Measurements from ENCODE around the gene TSPAN32. TPM values are rescaled to one million over a fixed set of nuclear protein-coding genes. Genes with fewer than 3 reads are reported as not detected.

The TSPAN32 gene
- total RNA-seq, 1 donor from 2014 or later, result 13.9 TPM

DNA sequence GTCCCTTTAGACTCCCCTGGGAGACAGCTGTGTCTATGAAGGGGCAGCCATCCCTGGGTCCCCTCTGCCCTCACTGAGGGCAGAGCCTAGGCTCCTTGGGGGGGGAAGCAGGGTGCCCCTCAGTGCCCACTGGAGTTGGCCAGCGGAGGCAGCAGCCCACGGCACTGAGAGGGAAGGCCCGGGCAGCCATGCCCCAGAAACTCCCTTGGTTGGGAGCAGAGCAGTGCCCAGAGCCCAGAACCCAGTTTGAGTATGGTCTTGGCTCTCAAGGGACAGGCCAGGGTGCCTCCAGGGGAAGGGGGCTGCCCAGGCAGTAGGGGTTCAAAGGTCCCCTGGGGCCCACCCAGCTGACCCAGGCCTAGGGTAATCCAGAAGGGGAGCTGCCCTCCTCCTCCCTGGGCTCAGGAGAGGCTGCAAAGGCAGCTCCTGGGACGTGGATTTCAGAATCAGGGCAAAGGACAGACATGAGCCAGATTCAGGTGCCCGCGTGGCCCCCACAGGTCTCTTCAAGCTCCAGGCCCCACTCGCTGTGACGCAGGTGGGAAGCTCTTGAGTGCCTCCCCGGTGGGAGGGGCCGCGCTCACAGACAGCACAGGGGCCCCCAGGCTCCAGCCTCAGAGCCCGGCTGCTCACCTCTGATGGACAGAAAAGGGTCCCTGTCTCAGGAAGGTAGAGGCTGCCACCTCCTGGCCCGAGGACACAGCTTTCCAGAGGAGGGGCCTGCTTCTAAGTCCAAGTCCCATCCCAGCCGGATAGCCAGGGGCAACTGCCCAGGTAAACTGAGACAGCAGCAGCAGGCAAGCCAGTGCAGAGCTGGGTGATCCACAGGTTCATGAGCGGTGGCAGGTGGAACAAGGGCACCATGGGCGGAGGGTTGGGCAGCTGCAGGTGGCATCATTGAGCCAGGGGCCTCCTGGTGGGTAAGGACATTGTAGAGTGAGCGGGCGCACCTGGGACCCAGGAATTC is 2.7 kb upstream of the TSPAN32 start:
- ATAC-seq (ENCODE audit: poor library complexity) (no peak), DNase-seq (peak; percentile 43)
- intact Hi-C loops (cut with DNase I), result loop anchor here (5.0 kb wide), 1 partner anchor 102 kb away; no protein-coding TSS in a partner anchor

DNA sequence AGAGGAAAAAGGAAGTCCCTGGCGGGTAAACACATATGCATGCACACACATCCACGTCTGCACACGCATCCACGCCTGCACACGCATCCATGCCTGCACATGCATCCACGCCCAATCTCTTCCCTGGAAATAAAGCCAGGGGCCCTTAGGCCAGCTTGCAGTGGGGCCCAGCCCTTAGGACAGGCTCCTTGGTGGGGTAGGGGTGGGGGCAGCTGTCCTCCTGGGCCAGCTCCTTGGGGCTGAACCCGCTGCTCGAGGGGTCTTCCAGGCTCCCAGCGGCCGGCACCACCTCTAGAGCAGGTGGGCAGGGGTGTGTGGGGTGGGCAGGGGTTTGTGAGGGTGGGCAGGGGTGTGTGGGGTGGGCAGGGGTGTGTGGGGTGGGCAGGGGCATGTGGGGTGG is 2.0 kb upstream of the TSPAN32 start:
- ATAC-seq (ENCODE audit: poor library complexity), result no peak
- intact Hi-C loops (cut with DNase I), result loop anchor here (5.0 to 10.0 kb wide), 2 partner anchors 102 to 225 kb away; no protein-coding TSS in a partner anchor
- DNase-seq, result peak; percentile 30

DNA sequence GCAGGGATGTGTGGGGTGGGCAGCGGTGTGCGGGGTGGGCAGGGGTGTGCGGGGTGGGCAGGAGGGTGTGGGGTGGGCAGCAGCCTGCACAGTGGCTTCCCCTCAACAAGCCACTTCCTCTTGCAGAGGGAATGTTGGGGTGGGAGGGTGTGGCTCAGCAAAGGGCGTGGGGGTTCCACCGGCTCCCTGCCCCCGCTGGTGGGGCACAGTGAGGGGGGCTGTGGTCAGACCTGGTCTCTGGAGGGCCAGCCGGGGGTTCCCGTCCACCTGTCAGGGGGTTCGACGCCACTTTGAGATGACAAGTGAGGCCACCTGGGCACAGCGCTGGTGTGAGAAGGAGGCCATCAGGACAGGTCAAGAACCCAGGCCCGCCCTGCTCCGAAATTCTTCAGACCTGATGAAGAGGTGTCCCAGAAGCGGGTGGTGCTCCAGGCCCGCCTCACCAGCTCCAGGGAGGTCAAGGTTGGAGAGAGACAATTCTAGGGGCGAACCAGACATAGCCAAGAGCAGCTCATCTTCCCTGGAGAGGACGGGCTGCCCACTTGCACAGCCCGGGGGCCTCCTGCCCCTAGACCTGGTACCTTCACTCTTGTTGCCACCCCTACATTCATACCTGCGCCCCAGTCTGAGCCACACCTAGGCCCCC is 1.4 kb upstream of the TSPAN32 start:
- DNase-seq, result peak; percentile 49
- intact Hi-C loops (cut with DNase I), result loop anchor here (10.0 kb wide), 1 partner anchor 224 kb away; no protein-coding TSS in a partner anchor
- no peak for ATAC-seq (ENCODE audit: poor library complexity)

DNA sequence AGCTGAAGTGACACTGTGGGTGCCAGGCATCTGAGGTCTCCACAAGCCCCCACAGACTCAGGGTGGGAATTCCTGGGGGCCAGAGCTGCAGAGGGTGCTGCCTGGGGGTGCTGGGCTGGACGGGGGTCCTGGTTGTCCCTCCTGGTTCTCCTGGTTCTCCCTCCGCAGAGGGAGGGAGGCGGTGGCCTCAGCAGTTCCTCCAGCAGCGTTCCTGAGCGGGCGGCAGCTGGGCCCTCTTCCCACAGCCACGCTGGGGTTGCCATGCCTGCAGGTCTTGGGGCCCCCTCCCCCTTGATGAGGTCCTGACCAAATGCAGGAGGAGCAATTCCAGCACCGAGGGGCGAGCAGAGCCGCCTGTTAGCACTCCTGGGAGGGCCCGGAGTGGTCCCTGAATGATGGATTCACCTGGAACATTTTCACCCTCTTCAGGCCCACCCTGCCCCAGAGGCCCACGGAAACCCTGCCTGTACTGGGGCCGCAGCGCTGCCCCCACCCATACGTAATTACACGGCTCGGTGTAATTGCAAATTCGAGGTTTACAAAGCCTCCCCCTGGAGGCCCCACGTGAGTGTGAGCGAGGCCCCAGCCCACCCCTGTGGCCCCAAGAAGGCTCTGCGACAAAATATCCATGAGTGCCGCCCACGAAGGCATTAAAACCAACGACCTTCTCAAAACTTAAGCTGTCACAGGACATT is 730 bp upstream of the TSPAN32 start:
- ATAC-seq (ENCODE audit: poor library complexity), result no peak
- intact Hi-C loops (cut with DNase I), result loop anchor here (10.0 kb wide), 1 partner anchor 224 kb away; no protein-coding TSS in a partner anchor
- DNase-seq, result peak; percentile 56

DNA sequence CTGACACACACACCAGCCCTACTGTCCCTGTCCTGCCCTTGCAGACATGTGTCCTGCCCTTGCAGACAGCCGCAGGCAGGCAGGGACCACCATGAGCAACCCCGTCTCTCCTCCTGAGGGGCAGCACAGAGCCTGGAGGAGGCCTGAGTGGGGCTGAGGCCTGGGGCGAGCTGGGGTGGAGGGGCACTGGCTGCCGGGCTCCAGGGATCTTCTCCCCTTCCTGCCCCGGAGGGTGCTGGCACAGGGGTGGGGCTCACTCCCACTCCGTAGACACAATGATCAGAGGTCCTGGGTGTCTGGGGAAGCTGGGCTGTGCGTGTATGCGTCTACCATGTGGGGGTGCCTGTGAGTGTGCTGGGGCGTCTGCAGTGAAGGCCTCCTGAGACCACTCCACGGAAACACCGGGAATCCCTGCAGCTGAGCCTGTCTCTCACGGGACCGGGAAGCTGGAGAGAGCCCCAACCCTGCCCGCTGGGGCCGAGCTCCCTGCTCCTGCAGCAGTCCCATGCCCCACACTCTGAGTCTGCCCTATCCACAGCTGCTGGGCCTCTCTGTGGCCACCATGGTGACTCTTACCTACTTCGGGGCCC is 588 bp downstream of the TSPAN32 start:
- ATAC-seq (ENCODE audit: poor library complexity) (peak; percentile 2), DNase-seq (peak; percentile 52)
- intact Hi-C loops (cut with DNase I), result loop anchor here (10.0 kb wide), 1 partner anchor 222 kb away; no protein-coding TSS in a partner anchor

DNA sequence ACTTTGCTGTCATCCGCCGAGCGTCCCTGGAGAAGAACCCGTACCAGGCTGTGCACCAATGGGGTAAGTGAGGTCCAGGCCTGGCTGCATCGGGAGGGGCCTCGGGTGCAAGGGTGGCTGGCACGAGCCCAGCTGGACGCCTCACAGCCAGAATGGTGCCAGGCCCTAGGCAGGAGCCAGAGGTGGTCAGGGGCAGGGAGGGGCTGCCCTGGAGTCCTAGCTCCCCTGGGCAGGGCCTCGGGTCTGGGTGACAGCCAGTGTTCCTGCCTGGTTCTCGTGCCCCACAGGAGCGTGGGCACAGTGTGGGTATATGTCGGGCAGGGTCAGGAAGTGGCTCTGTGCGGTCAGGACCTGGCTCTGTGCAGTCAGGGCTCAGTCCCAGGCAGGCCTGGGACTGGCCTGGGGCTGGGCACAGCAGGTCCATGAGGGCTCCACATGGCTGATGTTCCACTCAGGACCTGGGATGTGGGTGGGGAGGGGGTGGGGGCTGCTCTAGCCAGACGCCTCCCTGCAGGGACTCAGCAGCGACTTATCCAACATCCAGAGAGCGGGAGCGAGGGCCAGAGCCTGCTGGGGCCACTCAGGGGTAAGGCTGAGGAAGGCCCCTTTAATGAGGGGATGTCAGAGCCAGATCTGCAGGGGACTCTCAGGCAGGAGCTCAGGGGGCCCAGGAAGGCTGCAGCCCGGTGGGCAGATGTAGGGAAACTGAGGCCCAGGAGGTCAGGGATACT is 1.2 kb downstream of the TSPAN32 start:
- intact Hi-C loops (cut with DNase I), result loop anchor here (10.0 kb wide), 1 partner anchor 222 kb away; no protein-coding TSS in a partner anchor
- ATAC-seq (ENCODE audit: poor library complexity) (peak; percentile 67), DNase-seq (peak; percentile 90)

DNA sequence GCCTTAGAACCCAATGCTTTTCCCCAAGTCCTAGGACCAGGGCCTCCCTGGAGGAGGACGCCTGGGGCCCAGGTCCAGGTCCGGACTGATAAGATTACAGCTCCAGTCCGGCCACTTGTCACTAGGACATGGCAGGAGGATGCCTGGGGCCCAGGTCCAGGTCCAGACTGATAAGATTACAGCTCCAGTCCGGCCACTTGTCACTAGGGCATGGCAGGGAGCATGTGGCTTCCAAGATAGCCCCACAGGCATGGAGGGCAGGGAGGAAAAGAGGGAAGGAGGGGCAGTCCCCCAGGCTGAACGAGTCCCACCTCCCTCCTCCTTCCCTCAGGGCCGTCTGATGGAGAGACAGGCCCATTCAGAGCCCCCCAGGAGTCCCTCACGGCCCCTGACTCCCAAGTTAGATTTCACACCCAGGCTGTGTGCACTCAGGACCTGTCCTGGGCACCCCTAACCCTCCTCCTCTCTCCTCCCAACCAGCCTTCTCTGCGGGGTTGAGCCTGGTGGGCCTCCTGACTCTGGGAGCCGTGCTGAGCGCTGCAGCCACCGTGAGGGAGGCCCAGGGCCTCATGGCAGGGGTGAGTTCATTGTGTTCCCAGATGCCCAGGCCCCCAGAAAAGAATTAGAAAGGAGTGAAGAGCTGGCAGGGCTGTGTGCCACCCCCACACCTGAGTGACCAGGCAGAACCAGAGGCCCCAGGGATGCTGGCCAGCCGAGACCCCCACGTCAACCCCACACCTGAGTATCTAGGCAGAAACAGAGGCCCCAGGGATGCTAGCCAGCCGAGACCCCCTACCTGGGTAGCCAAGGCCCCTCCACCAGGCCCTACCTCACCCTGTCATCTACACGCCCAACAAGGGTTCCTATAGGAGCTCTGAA is 2.1 kb downstream of the TSPAN32 start:
- ATAC-seq (ENCODE audit: poor library complexity), result peak; percentile 52
- intact Hi-C loops (cut with DNase I), result loop anchor here (10.0 kb wide), 1 partner anchor 221 kb away; no protein-coding TSS in a partner anchor
- peak; percentile 84 for DNase-seq

DNA sequence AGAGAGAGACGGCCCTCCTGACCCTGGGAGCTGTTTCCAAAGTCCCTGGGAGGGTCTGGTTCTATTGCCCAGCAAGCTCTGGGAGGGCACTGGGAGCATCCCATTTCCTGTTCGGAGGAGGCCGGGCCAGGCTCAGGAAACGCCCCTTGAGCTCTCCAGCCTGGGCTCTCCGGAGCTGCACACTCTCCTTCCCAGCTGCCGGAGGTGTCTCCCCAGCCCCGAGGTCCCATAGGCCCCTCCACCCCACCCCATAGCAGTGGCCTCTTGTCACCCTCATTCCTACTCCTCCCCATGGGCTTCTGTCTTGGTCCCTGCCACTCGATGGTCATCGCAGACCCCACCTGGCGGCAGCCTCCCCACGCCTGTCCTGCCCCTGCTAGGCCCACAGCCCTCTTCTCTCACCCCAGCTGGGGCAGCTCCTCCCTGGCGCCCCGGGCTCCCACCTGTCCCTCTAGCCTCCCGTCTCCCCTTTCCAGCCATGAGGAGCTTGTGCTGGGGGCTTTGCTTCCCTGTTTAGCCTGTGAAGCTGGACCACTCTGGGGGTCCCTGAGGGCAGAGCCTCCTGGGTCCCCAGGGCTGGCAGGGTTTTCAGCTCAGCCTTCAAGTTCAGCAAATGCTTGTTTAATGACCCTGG is 2.8 kb downstream of the TSPAN32 start:
- ATAC-seq (ENCODE audit: poor library complexity), result no peak
- DNase-seq, result peak; percentile 42
- intact Hi-C loops (cut with DNase I), result loop anchor here (1.0 to 10.0 kb wide), 4 partner anchors 73 to 220 kb away; partner anchors contain the start of genes CD81 and TSSC4

DNA sequence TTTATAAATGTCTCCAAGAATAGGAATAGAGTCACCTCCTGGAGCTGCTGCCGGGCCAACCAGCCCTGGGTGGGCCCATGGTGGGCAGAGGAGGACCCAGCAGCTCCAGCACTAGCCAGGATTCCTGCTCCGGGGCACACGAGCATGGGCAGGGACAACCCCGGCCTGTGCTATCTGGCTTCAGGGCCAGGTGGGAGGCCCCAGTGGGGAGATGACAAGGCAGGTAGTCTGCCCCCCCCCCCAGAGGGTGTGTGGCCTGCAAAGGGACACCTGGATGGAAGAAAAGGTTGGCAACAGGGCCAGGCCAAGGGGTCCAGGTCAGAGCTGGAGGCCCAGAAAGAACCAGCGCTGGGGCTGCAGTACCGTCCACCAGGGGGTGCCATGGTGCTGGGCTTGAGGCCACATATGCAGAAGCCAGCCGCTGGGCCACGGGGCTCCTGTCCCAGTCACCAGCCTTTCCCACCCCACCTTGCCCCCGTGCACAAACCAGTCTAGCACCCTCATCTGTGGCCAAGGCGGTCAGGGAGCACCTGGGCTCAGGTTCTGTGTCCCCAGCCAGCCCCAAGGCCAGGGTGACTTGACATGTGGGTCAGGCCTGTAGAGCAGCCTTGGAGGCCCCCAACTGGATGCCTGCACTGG is 3.4 kb downstream of the TSPAN32 start:
- peak; percentile 48 for ATAC-seq (ENCODE audit: poor library complexity)

DNA sequence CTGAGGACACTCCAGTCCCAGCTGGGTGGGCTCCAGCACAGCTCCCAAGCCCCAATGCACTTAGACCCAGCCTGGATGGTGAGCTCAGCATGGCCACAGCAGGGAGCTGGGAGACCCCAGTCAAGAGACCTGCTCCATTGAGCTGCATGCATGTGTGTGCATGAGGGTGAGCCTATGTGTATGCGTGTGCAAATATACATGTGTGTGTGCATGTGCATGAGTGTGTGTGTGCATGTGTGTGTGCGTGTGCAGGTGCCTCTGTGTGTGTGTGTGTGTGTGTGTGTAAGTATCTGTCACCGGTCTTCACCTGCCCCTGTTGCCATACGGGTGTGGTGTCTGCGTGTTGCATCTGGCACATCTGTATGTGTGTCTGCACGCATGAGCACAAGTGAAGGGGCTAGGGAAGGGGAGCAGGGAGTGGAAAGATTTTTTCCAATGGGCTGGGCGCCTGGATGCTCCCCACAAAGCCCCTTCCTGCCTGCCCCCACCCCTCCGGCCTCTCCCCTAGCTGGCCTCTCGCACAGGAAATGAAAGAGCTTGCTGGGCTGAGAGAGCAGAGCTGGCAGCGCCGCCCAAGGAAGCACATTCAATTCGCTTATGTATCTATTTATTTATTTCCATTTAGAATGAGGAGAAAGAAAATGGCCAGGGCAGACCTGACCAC is 4.1 kb downstream of the TSPAN32 start:
- DNase-seq (peak; percentile 48), ATAC-seq (ENCODE audit: poor library complexity) (no peak)
- intact Hi-C loops (cut with DNase I), result loop anchor here (1.0 to 10.0 kb wide), 4 partner anchors 71 to 219 kb away; partner anchors contain the start of genes CD81 and TSSC4

More for the DNA sequence above, 3.4 kb downstream of the TSPAN32 start:
- DNase-seq, result peak; percentile 94
- intact Hi-C loops (cut with DNase I), result loop anchor here (1.0 to 10.0 kb wide), 4 partner anchors 72 to 220 kb away; partner anchors contain the start of genes CD81 and TSSC4

DNA sequence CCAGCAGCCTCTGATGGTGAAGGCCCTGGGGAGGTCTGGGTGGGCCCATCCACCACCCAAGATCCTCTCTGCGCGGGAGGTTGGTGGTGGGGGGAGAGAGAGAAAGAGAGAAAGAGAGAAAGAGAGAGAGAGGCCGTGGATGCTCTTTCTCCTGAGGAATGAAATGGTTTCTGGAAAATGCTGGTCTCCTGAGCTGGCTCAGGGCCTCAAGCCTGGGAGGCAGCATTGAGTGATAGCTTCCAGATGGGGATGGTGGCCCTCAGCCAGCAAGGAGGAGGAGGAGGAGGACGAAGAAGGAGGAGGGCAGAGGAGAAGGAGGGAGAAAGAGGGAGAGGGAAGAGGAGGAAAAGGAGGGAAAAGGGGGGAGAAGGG is 4.6 kb downstream of the TSPAN32 start:
- ATAC-seq (ENCODE audit: poor library complexity) (no peak), DNase-seq (peak; percentile 88)
- intact Hi-C loops (cut with DNase I), result loop anchor here (5.0 to 10.0 kb wide), 3 partner anchors 71 to 218 kb away; partner anchors contain the start of genes CD81 and TSSC4

DNA sequence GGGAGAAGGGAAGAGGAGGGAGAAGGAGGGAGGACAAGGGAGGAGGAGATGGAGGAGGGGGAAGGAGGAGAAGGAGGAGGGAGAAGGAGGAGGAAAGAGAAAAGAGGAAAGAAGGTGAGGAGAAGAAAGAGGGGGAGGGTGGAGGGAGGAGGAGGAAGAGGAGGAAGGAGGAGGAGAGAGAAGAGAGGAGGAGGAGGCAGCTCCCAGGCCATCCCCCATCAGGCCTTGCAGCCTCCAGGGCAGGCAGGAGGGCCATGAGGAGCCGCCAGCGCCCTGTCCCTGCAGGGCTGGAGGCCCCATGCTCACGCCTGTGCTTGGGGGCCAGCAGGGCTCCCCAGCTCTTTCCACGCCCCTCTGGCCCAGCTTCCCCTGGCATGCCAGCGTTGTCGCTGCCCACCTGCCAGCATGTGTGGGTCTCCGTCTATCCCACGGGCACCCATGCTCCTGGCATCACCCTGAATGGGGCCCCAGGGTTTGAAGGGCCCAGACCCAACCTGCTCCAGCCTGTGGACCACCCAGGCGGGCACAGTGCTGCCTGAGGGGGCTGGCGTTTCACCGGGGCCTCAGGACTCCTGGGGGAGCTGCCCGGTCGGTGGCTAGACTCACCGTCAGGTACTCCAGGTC is 5.2 kb downstream of the TSPAN32 start:
- intact Hi-C loops (cut with DNase I), result loop anchor here (5.0 to 10.0 kb wide), 3 partner anchors 70 to 218 kb away; partner anchors contain the start of genes CD81 and TSSC4
- peak; percentile 68 for DNase-seq
- no peak for ATAC-seq (ENCODE audit: poor library complexity)

DNA sequence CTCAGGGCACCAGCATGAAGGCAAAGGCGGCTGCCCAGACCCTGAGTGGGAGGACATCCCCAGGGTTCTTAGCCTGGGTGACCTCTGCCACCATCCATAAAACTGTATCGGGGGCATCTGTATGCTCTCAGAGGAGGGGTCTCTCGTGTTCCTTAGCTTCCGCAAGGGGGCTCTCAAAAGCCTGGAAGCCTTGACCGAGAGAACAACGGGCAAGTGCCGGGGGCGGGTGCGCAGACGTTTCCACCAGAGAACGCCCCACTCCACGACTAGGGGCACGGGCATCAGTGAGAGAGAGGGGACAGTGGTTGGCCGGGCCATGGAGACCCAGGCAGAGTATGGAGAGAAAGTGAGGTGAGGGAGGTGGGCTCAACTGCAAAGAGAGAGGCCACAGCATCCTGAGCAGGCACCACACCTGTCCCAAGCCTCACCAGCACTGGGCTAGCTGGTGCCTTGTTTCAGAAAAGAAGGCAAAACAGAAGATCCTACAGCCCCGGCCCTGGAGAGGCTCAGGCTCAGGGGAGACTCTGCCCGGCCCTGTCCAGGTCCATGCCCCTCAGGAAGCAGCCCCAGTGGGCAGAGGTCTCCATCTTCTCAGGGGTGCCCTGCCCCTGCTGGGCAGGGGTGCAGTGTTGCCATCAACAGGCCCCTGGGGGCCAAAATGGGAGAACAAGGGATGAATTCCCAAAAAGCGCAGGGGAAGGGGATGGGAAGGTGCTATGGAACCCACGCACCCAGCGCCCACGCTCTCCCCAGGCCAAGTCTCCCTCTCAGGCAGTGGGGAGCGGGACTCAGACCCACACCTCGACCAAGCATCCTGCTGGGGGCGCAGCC is 5.9 kb downstream of the TSPAN32 start:
- intact Hi-C loops (cut with DNase I), result loop anchor here (5.0 to 10.0 kb wide), 3 partner anchors 70 to 217 kb away; partner anchors contain the start of genes CD81 and TSSC4
- peak; percentile 34 for DNase-seq

More for the DNA sequence above, 5.9 kb downstream of the TSPAN32 start:
- ATAC-seq (ENCODE audit: poor library complexity), result no peak

All from Right ventricle myocardium superior (tissue), 1 donor.